Lung (tissue), 12 donors: ENCODE measurements around the gene BCL11A. TPM values are rescaled to one million over a fixed set of nuclear protein-coding genes. Genes with fewer than 3 reads are reported as not detected.

Experiments
- ATAC-seq: fragments of 200-7000 bp; cut with Tn5 transposase; one replicate; pipeline ENCODE4 v1.9.1; 2020; ENCODE audit warnings: moderate number of reproducible peaks; ENCODE audit not compliant: insufficient read depth, low FRiP score
- DNase-seq, 3 donors: peaks; one replicate each; pipeline ENCODE4 v3.0.0-alpha.2; 2013 to 2017
- H3K27ac ChIP-seq, 2 donors: one replicate each; pipeline ENCODE4 v1.5.1; 2013; ENCODE audit warnings: mild to moderate bottlenecking in 2 of 2, moderate library complexity in 2 of 2, control low read depth in 1 of 2, inconsistent platforms in 1 of 2, low read depth in 1 of 2, low read length in 1 of 2
- H3K27me3 ChIP-seq, 3 donors: one replicate each; pipeline ENCODE4 v1.5.1; 2013; ENCODE audit warnings: low read length in 2 of 3; ENCODE audit not compliant: control insufficient read depth in 3 of 3, insufficient read depth in 3 of 3
- H3K36me3 ChIP-seq, 4 donors: one replicate each; pipeline ENCODE4 v1.5.1; 2013; ENCODE audit warnings: low read length in 4 of 4, mild to moderate bottlenecking in 1 of 4, moderate library complexity in 1 of 4; ENCODE audit not compliant: control insufficient read depth in 4 of 4, insufficient read depth in 4 of 4
- H3K4me1 ChIP-seq, 5 donors: one replicate each; pipeline ENCODE4 v1.5.1; 2013; ENCODE audit warnings: low read length in 5 of 5, mild to moderate bottlenecking in 2 of 5, moderate library complexity in 1 of 5; ENCODE audit not compliant: control insufficient read depth in 5 of 5, insufficient read depth in 5 of 5
- H3K4me3 ChIP-seq: one replicate; pipeline ENCODE4 v1.5.1; 2013; ENCODE audit warnings: mild to moderate bottlenecking, control low read depth, moderate library complexity
- H3K9ac ChIP-seq, 2 donors: one replicate each; pipeline ENCODE4 v1.5.1; 2013; ENCODE audit warnings: low read length in 2 of 2, control low read depth in 1 of 2; ENCODE audit not compliant: insufficient read depth in 1 of 2
- H3K9me3 ChIP-seq, 4 donors: one replicate each; pipeline ENCODE4 v1.5.1; 2013; ENCODE audit warnings: low read length in 3 of 4, mild to moderate bottlenecking in 1 of 4, moderate library complexity in 1 of 4; ENCODE audit not compliant: control insufficient read depth in 4 of 4, insufficient read depth in 3 of 4
- WGBS, 2 donors: extraction: QIAGEN DNeasy Blood & Tissue Kit; methylation state at CpG; one replicate each; pipeline ENCODE4 v1.1.7; 2013; 5-methylcytosine and 5-hydroxymethylcytosine counted together
- polyA plus RNA-seq, 2 donors: library from polyadenylated mRNA; stranded (reverse); fragments of 200-250 nt; gene quantifications; one replicate each; pipeline ENCODE4 v1.2.1, GENCODE V29; 2013
- total RNA-seq, 2 donors: library from RNA; depleted of rRNA in 1 of 2; stranded (reverse); fragments of >200 nt in 1 of 2; gene quantifications; one replicate each; pipeline ENCODE4 v1.2.1, GENCODE V29; 2014 to 2021
- TF ChIP-seq, protein P1 (sequence below): IDR thresholded peaks from 2 replicates; pipeline ENCODE4 v1.5.1; 2012; ENCODE audit warnings: mild to moderate bottlenecking; ENCODE audit errors: control extremely low read depth, extremely low read depth
- donor health status: control.
- donor health status: control.
- donor health status: Bipolar disorder and iron deficiency.
- donor health status: healthy.
- donor health status: DM: yes; HTN: yes; CAD: no.

BCL11A gene
- total and polyA plus RNA-seq, 4 donors: 1.5 to 21.1 (median 4.7) TPM

DNA sequence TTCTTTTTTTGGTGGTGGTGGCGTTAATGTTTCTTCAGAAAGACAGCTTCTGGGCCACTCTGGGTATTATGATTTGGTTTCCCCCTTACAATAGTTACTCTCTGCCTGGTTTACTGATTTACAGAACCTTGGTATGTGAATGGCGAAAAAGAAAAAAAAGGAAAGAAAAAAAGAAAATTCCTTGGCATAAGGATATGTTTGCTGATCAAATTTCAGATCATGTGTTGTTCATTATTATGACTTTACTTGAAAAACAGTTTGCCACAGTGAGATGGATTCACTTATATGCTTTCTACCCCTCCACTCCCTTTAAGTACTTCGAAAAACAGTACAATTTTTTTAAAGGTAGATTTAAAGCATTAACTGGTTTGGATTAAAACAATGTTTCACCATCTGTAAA is 21.0 kb downstream of the BCL11A start:
- H3K27ac ChIP-seq: no peak overlapping the region
- ATAC-seq (no peak), DNase-seq (peak in 2 of 3 donors; percentile 55 to 57)
- peaks cover 0 to 5% (median 0%) of the 10 kb centered on the region in 3 donors for H3K27me3 ChIP-seq
- no peak overlapping the region for H3K4me3 ChIP-seq
- peaks cover 0 to 3% (median 0%) of the 10 kb centered on the region in 4 donors for H3K9me3 ChIP-seq
- H3K4me1 ChIP-seq: peaks cover 0 to 76% (median 15%) of the 10 kb centered on the region in 5 donors
- no peaks in the 10 kb centered on the region for H3K36me3 ChIP-seq
- H3K9ac ChIP-seq: no peak overlapping the region
- TF ChIP-seq, protein P1, sequence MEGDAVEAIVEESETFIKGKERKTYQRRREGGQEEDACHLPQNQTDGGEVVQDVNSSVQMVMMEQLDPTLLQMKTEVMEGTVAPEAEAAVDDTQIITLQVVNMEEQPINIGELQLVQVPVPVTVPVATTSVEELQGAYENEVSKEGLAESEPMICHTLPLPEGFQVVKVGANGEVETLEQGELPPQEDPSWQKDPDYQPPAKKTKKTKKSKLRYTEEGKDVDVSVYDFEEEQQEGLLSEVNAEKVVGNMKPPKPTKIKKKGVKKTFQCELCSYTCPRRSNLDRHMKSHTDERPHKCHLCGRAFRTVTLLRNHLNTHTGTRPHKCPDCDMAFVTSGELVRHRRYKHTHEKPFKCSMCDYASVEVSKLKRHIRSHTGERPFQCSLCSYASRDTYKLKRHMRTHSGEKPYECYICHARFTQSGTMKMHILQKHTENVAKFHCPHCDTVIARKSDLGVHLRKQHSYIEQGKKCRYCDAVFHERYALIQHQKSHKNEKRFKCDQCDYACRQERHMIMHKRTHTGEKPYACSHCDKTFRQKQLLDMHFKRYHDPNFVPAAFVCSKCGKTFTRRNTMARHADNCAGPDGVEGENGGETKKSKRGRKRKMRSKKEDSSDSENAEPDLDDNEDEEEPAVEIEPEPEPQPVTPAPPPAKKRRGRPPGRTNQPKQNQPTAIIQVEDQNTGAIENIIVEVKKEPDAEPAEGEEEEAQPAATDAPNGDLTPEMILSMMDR: no peak
- WGBS, 2 donors: 76 to 94% methylated on average over 3 of the region's 3 CpGs

DNA sequence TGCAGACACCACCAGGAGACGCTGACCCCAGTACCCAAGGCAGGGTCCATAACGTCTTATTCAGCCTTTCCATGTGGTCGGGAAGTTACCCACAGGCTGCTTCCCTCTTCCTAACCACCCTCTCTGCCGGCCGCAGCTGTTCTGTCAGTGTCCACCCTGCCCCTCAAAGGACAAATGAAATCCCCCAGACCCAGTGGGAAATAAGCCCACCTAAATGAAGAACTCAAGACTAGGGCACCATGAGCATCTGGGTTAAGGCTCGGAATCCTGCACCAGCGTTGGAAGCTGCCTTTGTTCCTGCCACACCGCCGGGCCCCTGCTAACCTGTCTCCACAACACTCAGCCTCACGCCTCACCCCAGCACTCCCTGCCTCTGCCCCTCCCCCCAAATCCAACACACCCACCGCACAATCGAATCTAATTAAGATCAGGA is 21.7 kb downstream of the BCL11A start:
- DNase-seq (no peak), ATAC-seq (no peak)
- TF ChIP-seq, protein P1: no peak
- peaks cover 0 to 5% (median 0%) of the 10 kb centered on the region in 3 donors for H3K27me3 ChIP-seq
- peak overlapping the region in 1 of 2 donors; percentile 37 for H3K27ac ChIP-seq
- H3K36me3 ChIP-seq: no peaks in the 10 kb centered on the region
- no peak overlapping the region for H3K9ac ChIP-seq
- peaks cover 0 to 5% (median 0%) of the 10 kb centered on the region in 4 donors for H3K9me3 ChIP-seq
- H3K4me3 ChIP-seq: no peak overlapping the region
- peaks cover 0 to 69% (median 15%) of the 10 kb centered on the region in 5 donors for H3K4me1 ChIP-seq
- 65 to 67% methylated on average over 12 of the region's 12 CpGs for WGBS, 2 donors

DNA sequence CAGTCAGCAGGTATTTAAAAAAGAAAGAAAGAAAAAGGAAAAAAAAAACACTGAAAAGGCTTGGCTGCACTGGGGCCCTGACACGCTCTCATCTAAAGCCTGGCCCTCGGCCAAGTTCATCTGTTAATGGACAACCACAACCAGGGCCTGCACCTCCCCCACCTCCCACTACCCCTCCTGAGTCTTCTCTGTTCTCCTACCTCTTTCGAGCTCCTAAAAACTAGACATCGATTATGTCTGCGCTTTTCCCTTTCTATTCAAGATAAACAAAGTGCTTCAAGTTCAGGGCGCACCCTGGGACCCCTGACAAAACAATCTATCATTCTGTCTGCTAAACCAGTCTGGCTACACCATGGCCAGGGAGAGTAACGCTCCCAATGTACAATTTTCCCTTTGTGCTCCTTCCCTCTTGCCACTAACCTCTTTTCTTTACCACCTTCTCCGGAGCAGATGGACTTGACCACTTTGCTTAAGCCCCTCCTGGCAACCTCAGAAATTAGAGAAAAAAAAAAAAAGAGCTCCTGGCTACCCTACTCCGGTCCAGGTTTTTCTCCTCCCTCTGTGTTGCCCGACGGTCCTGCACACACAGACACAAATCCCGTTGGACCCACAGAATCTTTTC is 22.7 kb downstream of the BCL11A start:
- Histone ChIP-seq H3K9me3 (peaks cover 0 to 5% (median 0%) of the 10 kb centered on the region in 4 donors), H3K27ac (peak overlapping the region in 1 of 2 donors; percentile 83), H3K27me3 (no peaks in the 10 kb centered on the region), H3K4me1 (peaks cover 0 to 61% (median 12%) of the 10 kb centered on the region in 5 donors), H3K9ac (no peak overlapping the region), H3K36me3 (no peaks in the 10 kb centered on the region), H3K4me3 (no peak overlapping the region)
- ATAC-seq (no peak), DNase-seq (peak; percentile 87 to 91 (median 89))
- TF ChIP-seq, protein P1: no peak
- WGBS, 2 donors: 16 to 21% methylated on average over 12 of the region's 12 CpGs
